ENCODE results near the gene HEXA. TPM values are rescaled to one million over a fixed set of nuclear protein-coding genes. Genes with fewer than 3 reads are reported as not detected.
"Not testable (repeated sequence)": the region's sequence is repeated elsewhere in the genome, so short reads cannot be mapped to it uniquely, and the experiment has no call there.

The HEXA gene
- total RNA-seq, 3 donors from 2014 or later (not counting 1 experiment from before 2014, with no cell fraction given) = 154 to 173 (median 172) TPM

DNA sequence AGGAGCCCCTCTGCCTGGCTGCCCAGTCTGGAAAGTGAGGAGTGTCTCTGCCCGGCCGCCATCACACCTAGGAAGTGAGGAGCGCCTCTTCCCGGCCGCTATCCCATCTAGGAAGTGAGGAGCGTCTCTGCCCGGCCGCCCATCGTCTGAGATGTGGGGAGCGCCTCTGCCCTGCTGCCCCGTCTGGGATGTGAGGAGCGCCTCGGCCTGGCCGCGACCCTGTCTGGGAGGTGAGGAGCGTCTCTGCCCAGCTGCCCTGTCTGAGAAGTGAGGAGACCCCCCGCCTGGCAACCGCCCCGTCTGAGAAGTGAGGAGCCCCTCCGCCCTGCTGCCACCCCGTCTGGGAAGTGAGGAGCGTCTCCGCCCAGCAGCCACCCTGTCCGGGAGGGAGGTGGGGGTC is 20.5 kb upstream of the HEXA start:
- H3K9me3 Mint-ChIP-seq; H3K36me3 Mint-ChIP-seq; H3K27me3 ChIP-seq (ENCODE audit: control insufficient read depth, insufficient read depth, low read length); H3K4me3 ChIP-seq (ENCODE audit: low read length); ATAC-seq; H3K9me3 ChIP-seq (ENCODE audit: control insufficient read depth, insufficient read depth, low read length); H3K4me3 Mint-ChIP-seq; H3K36me3 ChIP-seq (ENCODE audit: control insufficient read depth, insufficient read depth, low read length); intact Hi-C loops (cut with micrococcal nuclease); H3K27ac ChIP-seq (ENCODE audit: low read length); H3K4me1 ChIP-seq (ENCODE audit: control insufficient read depth, insufficient read depth, low read length); H3K27ac Mint-ChIP-seq; H3K4me1 Mint-ChIP-seq; DNase-seq: not testable (repeated sequence)
- H3K27me3 Mint-ChIP-seq (ENCODE audit: low read depth in 2 of 2) = peaks cover 4 to 14% of the 10 kb centered on the region in 2 donors
- 89% methylated on average over 9 of the region's 24 CpGs for WGBS (ENCODE audit: insufficient coverage)

DNA sequence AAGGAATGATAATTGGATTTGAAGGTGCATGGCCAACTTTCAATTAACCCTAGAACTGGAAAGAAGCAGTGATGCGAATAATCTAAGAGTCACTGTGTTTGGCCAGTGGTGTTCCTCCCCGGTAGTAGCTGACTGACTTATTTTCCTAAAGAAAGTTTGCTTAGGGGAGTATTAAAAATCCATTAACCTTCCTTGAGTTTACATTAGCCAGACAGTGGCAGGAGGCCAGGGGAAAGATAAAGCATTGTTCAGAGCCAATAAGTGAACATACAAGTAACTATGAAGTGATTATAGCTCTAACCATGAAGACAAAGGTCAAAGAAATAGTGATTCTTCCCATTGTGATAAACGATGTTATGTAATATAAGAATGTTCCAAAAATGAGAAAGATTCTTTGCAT is 13.4 kb upstream of the HEXA start:
- H3K4me1 ChIP-seq (ENCODE audit: control insufficient read depth, insufficient read depth, low read length) = no peaks in the 10 kb centered on the region

DNA sequence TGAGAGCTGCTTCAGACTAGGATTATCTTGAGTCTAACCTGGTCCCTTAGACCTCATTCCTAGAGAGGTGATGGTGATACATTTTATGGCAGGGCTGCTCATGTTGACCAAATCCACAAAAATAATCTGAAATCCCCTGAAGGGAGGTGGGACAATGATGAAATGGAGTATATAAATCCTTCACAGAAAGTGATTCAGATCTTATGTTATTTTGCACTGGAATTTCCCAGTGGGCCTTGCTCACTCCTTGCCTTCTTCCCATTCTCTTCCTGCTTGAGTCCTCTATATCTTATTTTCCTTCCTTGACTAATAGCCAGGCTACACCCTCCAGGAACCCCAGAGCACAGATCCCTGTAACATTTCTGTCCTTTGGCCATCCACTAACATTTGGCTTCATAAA is 11.9 kb upstream of the HEXA start:
- H3K27ac Mint-ChIP-seq = no peak overlapping the region
- DNase-seq (no peak), ATAC-seq (no peak)
- Histone ChIP-seq H3K27me3 (ENCODE audit: control insufficient read depth, insufficient read depth, low read length) (no peaks in the 10 kb centered on the region), H3K36me3 (ENCODE audit: control insufficient read depth, insufficient read depth, low read length) (no peaks in the 10 kb centered on the region), H3K27ac (ENCODE audit: low read length) (no peak overlapping the region), H3K4me1 (ENCODE audit: control insufficient read depth, insufficient read depth, low read length) (no peaks in the 10 kb centered on the region), H3K4me3 (ENCODE audit: low read length) (no peak overlapping the region), H3K9me3 (ENCODE audit: control insufficient read depth, insufficient read depth, low read length) (no peaks in the 10 kb centered on the region)
- TF ChIP-seq, protein P1, sequence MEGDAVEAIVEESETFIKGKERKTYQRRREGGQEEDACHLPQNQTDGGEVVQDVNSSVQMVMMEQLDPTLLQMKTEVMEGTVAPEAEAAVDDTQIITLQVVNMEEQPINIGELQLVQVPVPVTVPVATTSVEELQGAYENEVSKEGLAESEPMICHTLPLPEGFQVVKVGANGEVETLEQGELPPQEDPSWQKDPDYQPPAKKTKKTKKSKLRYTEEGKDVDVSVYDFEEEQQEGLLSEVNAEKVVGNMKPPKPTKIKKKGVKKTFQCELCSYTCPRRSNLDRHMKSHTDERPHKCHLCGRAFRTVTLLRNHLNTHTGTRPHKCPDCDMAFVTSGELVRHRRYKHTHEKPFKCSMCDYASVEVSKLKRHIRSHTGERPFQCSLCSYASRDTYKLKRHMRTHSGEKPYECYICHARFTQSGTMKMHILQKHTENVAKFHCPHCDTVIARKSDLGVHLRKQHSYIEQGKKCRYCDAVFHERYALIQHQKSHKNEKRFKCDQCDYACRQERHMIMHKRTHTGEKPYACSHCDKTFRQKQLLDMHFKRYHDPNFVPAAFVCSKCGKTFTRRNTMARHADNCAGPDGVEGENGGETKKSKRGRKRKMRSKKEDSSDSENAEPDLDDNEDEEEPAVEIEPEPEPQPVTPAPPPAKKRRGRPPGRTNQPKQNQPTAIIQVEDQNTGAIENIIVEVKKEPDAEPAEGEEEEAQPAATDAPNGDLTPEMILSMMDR (IDR thresholded peaks at IDR 0.05) = no peak
- no peaks in the 10 kb centered on the region for H3K9me3 Mint-ChIP-seq
- H3K4me1 Mint-ChIP-seq = no peaks in the 10 kb centered on the region
- H3K36me3 Mint-ChIP-seq = no peaks in the 10 kb centered on the region
- intact Hi-C loops (cut with micrococcal nuclease) = no loop called here
- H3K4me3 Mint-ChIP-seq = no peak overlapping the region
- peaks cover 17 to 22% of the 10 kb centered on the region in 2 donors for H3K27me3 Mint-ChIP-seq (ENCODE audit: low read depth in 2 of 2)

More for the DNA sequence above, 13.4 kb upstream of the HEXA start:
- Histone ChIP-seq H3K9me3 (ENCODE audit: control insufficient read depth, insufficient read depth, low read length) (no peaks in the 10 kb centered on the region), H3K27me3 (ENCODE audit: control insufficient read depth, insufficient read depth, low read length) (no peaks in the 10 kb centered on the region), H3K27ac (ENCODE audit: low read length) (no peak overlapping the region), H3K4me3 (ENCODE audit: low read length) (no peak overlapping the region), H3K36me3 (ENCODE audit: control insufficient read depth, insufficient read depth, low read length) (no peaks in the 10 kb centered on the region)
- Mint-ChIP-seq H3K4me3 (no peak overlapping the region), H3K36me3 (no peaks in the 10 kb centered on the region), H3K9me3 (no peaks in the 10 kb centered on the region), H3K4me1 (no peaks in the 10 kb centered on the region), H3K27ac (no peak overlapping the region), H3K27me3 (ENCODE audit: low read depth in 2 of 2) (peaks cover 11 to 14% of the 10 kb centered on the region in 2 donors)
- TF ChIP-seq, protein P1 (IDR thresholded peaks at IDR 0.05) = no peak
- no peak for ATAC-seq
- 94% methylated on average over 3 of the region's 3 CpGs for WGBS (ENCODE audit: insufficient coverage)
- intact Hi-C loops (cut with micrococcal nuclease) = no loop called here
- DNase-seq = no peak

DNA sequence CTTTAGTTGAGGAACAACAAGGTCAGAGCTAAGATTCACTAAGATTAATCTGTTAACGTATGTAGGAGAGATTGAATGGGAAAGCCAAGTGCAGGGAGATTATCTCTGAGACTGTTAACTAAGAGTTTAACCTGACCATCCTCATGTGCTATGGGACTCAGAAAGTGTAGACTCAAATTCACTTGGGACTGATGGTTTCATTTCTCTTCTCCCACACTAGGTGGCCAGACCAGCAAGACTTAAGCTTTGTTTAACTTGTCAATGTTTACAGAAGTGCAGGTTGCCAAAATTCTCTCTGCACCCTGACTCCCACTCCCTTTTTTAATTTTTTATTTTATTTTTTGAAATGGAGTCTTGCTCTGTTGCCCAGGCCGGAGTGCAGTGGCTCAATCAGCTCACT is 6.3 kb upstream of the HEXA start:
- no peak overlapping the region for H3K4me3 Mint-ChIP-seq
- Histone ChIP-seq H3K4me1 (ENCODE audit: control insufficient read depth, insufficient read depth, low read length) (no peaks in the 10 kb centered on the region), H3K9me3 (ENCODE audit: control insufficient read depth, insufficient read depth, low read length) (no peaks in the 10 kb centered on the region), H3K27ac (ENCODE audit: low read length) (no peak overlapping the region), H3K27me3 (ENCODE audit: control insufficient read depth, insufficient read depth, low read length) (no peaks in the 10 kb centered on the region), H3K4me3 (ENCODE audit: low read length) (no peak overlapping the region), H3K36me3 (ENCODE audit: control insufficient read depth, insufficient read depth, low read length) (no peaks in the 10 kb centered on the region)
- TF ChIP-seq, protein P1 (IDR thresholded peaks at IDR 0.05) = no peak
- ATAC-seq = no peak
- no peak overlapping the region for H3K27ac Mint-ChIP-seq
- H3K36me3 Mint-ChIP-seq = no peaks in the 10 kb centered on the region
- 79% methylated on average over 2 of the region's 2 CpGs for WGBS (ENCODE audit: insufficient coverage)
- DNase-seq = peak in 1 of 2 donors; percentile 16
- intact Hi-C loops (cut with micrococcal nuclease) = no loop called here
- no peaks in the 10 kb centered on the region for H3K9me3 Mint-ChIP-seq
- H3K27me3 Mint-ChIP-seq (ENCODE audit: low read depth in 2 of 2) = peaks cover 14% of the 10 kb centered on the region in 2 donors
- H3K4me1 Mint-ChIP-seq = peaks cover 0 to 6% of the 10 kb centered on the region in 2 donors
